ENCODE measurements around the gene FRMD5. TPM values are rescaled to one million over a fixed set of nuclear protein-coding genes. Genes with fewer than 3 reads are reported as not detected.
"Not testable (repeated sequence)": the region's sequence is repeated elsewhere in the genome, so short reads cannot be mapped to it uniquely, and the experiment has no call there.

The FRMD5 gene
- total and polyA plus RNA-seq, 2 donors from 2014 or later: 0.32 to 0.41 TPM

- intact Hi-C loops (cut with DNase I): no loop called here
- no peaks in the 10 kb centered on the region for H3K4me1 ChIP-seq (ENCODE audit: control insufficient read depth in 2 of 3, insufficient read depth in 2 of 3, low read depth in 1 of 3, low read length in 3 of 3)
- no peaks in the 10 kb centered on the region for H3K27me3 ChIP-seq (ENCODE audit: control insufficient read depth, insufficient read depth, low read length)
- no peak for FAIRE-seq
- no peak overlapping the region for H3K9ac ChIP-seq (ENCODE audit: low read length in 3 of 3)
- no peaks in the 10 kb centered on the region for H3K36me3 ChIP-seq (ENCODE audit: control insufficient read depth in 2 of 3, insufficient read depth in 3 of 3, low read length in 3 of 3)
- H3K9me3 ChIP-seq (ENCODE audit: control insufficient read depth in 2 of 3, insufficient read depth in 1 of 3, low read length in 3 of 3): no peaks in the 10 kb centered on the region
- TF ChIP-seq CTCF (IDR thresholded peaks at IDR 0.05; ENCODE audit: borderline replicate concordance, extremely low read depth, insufficient read depth): no peak
- H3K4me3 ChIP-seq (ENCODE audit: low read length in 3 of 3): no peak overlapping the region
- no peak for DNase-seq
- H3K27ac ChIP-seq (ENCODE audit: low read depth in 2 of 2, low read length in 2 of 2): no peak overlapping the region
Measured at GRCh38 chr15:43871835-43872234, 323.2 kb downstream of the FRMD5 start.

- Histone ChIP-seq H3K27ac (ENCODE audit: low read depth in 2 of 2, low read length in 2 of 2) (no peak overlapping the region), H3K36me3 (ENCODE audit: control insufficient read depth in 2 of 3, insufficient read depth in 3 of 3, low read length in 3 of 3) (no peaks in the 10 kb centered on the region), H3K27me3 (ENCODE audit: control insufficient read depth, insufficient read depth, low read length) (no peaks in the 10 kb centered on the region), H3K9me3 (ENCODE audit: control insufficient read depth in 2 of 3, insufficient read depth in 1 of 3, low read length in 3 of 3) (no peaks in the 10 kb centered on the region), H3K9ac (ENCODE audit: low read length in 3 of 3) (no peak overlapping the region), H3K4me1 (ENCODE audit: control insufficient read depth in 2 of 3, insufficient read depth in 2 of 3, low read depth in 1 of 3, low read length in 3 of 3) (no peaks in the 10 kb centered on the region), H3K4me3 (ENCODE audit: low read length in 3 of 3) (no peak overlapping the region)
- intact Hi-C loops (cut with DNase I): no loop called here
- DNase-seq (no peak), FAIRE-seq (no peak)
- no peak for TF ChIP-seq CTCF (IDR thresholded peaks at IDR 0.05; ENCODE audit: borderline replicate concordance, extremely low read depth, insufficient read depth)
Measured at GRCh38 chr15:43868406-43868805, 326.7 kb downstream of the FRMD5 start.

- intact Hi-C loops (cut with DNase I): no loop called here
- Histone ChIP-seq H3K9ac (ENCODE audit: low read length in 3 of 3) (no peak overlapping the region), H3K27ac (ENCODE audit: low read depth in 2 of 2, low read length in 2 of 2) (no peak overlapping the region), H3K36me3 (ENCODE audit: control insufficient read depth in 2 of 3, insufficient read depth in 3 of 3, low read length in 3 of 3) (no peaks in the 10 kb centered on the region), H3K27me3 (ENCODE audit: control insufficient read depth, insufficient read depth, low read length) (no peaks in the 10 kb centered on the region), H3K4me3 (ENCODE audit: low read length in 3 of 3) (no peak overlapping the region), H3K4me1 (ENCODE audit: control insufficient read depth in 2 of 3, insufficient read depth in 2 of 3, low read depth in 1 of 3, low read length in 3 of 3) (no peaks in the 10 kb centered on the region), H3K9me3 (ENCODE audit: control insufficient read depth in 2 of 3, insufficient read depth in 1 of 3, low read length in 3 of 3) (no peaks in the 10 kb centered on the region)
- no peak for DNase-seq
- TF ChIP-seq CTCF (IDR thresholded peaks at IDR 0.05; ENCODE audit: borderline replicate concordance, extremely low read depth, insufficient read depth): no peak
- no peak for FAIRE-seq
Measured at GRCh38 chr15:43867096-43867495, 328.0 kb downstream of the FRMD5 start.

GRCh38 chr15:43866636-43867035 lies 328.4 kb downstream of the FRMD5 start:
- DNase-seq; intact Hi-C loops (cut with DNase I); H3K4me1 ChIP-seq (ENCODE audit: control insufficient read depth in 2 of 3, insufficient read depth in 2 of 3, low read depth in 1 of 3, low read length in 3 of 3); H3K27me3 ChIP-seq (ENCODE audit: control insufficient read depth, insufficient read depth, low read length); H3K9me3 ChIP-seq (ENCODE audit: control insufficient read depth in 2 of 3, insufficient read depth in 1 of 3, low read length in 3 of 3); H3K27ac ChIP-seq (ENCODE audit: low read depth in 2 of 2, low read length in 2 of 2); FAIRE-seq; H3K9ac ChIP-seq (ENCODE audit: low read length in 3 of 3); H3K36me3 ChIP-seq (ENCODE audit: control insufficient read depth in 2 of 3, insufficient read depth in 3 of 3, low read length in 3 of 3); H3K4me3 ChIP-seq (ENCODE audit: low read length in 3 of 3): not testable (repeated sequence)
